Sciatic nerve (tissue), 2 donors: ENCODE measurements around the gene ERCC6L2. TPM values are rescaled to one million over a fixed set of nuclear protein-coding genes. Genes with fewer than 3 reads are reported as not detected.

Experiments
- ATAC-seq: fragments of 200-7000 bp; cut with Tn5 transposase; one replicate; pipeline ENCODE4 v1.9.1; 2020; ENCODE audit warnings: mild to moderate bottlenecking, moderate library complexity
- DNase-seq: peaks from one replicate; pipeline ENCODE4 v3.0.0-alpha.2; 2020; ENCODE audit warnings: low spot score
- intact Hi-C: fragments of 100-400 bp; cut with DNase I; formaldehyde crosslinking; loops from one replicate; pipeline ENCODE4 v1.14.2; 2022
- total RNA-seq: library from RNA; stranded (reverse); fragmentation: NEBNext Ultra II Directional; extraction: Animal tissue kit (Norgen Biotek cat#: 25700); gene quantifications from one replicate; pipeline ENCODE4 v1.2.1, GENCODE V29; 2021
- donor health status: DM: no; HTN: no; CAD: no.
- donor health status: DM: no; HTN: no; CAD: no.

The ERCC6L2 gene
- total RNA-seq, 1 donor from 2014 or later = 63.7 TPM

- DNase-seq = no peak
- no peak for ATAC-seq
- intact Hi-C loops = no loop called here
These were observed 87.4 kb downstream of the ERCC6L2 start for GRCh38 chr9:95962936-95963335.

GRCh38 chr9:95963659-95964058, 88.2 kb downstream of the ERCC6L2 start:
- ATAC-seq (peak; percentile 74), DNase-seq (no peak)
- intact Hi-C loops = no loop called here

- intact Hi-C loops = no loop called here
- ATAC-seq (peak; percentile 65), DNase-seq (no peak)
These were observed 90.8 kb downstream of the ERCC6L2 start for GRCh38 chr9:95966306-95966705.

GRCh38 chr9:95970317-95970716, 94.8 kb downstream of the ERCC6L2 start:
- ATAC-seq (no peak), DNase-seq (no peak)
- intact Hi-C loops = no loop called here

- no peak for ATAC-seq
- intact Hi-C loops = no loop called here
- no peak for DNase-seq
These were observed 96.3 kb downstream of the ERCC6L2 start for GRCh38 chr9:95971815-95972214.

GRCh38 chr9:95974389-95974788, 98.9 kb downstream of the ERCC6L2 start:
- no peak for ATAC-seq
- intact Hi-C loops = no loop called here
- DNase-seq = no peak

GRCh38 chr9:95977371-95977770, 101.9 kb downstream of the ERCC6L2 start:
- DNase-seq = no peak
- ATAC-seq = no peak
- intact Hi-C loops = no loop called here

- ATAC-seq (no peak), DNase-seq (no peak)
- intact Hi-C loops = no loop called here
These were observed 102.6 kb downstream of the ERCC6L2 start for GRCh38 chr9:95978106-95978505.

GRCh38 chr9:95979446-95979845, 104.0 kb downstream of the ERCC6L2 start:
- ATAC-seq (peak; percentile 41), DNase-seq (no peak)
- intact Hi-C loops = no loop called here

GRCh38 chr9:95980262-95981125, 105.0 kb downstream of the ERCC6L2 start:
- peak; percentile 38 for ATAC-seq
- DNase-seq = no peak
- intact Hi-C loops = no loop called here

- no peak for DNase-seq
- no peak for ATAC-seq
- intact Hi-C loops = no loop called here
These were observed 106.4 kb downstream of the ERCC6L2 start for GRCh38 chr9:95981761-95982390.

GRCh38 chr9:95985440-95986055, 110.1 kb downstream of the ERCC6L2 start:
- no peak for ATAC-seq
- intact Hi-C loops = loop anchor here (1.0 kb wide), 1 partner anchor 10 kb away; no protein-coding TSS in a partner anchor
- no peak for DNase-seq

- DNase-seq (no peak), ATAC-seq (no peak)
- intact Hi-C loops = no loop called here
These were observed 113.8 kb downstream of the ERCC6L2 start for GRCh38 chr9:95989297-95989696.

GRCh38 chr9:95991326-95991725, 115.8 kb downstream of the ERCC6L2 start:
- DNase-seq = no peak
- no peak for ATAC-seq
- intact Hi-C loops = no loop called here

- ATAC-seq (no peak), DNase-seq (no peak)
- intact Hi-C loops = no loop called here
These were observed 117.0 kb downstream of the ERCC6L2 start for GRCh38 chr9:95992536-95992935.

GRCh38 chr9:95993337-95993736, 117.8 kb downstream of the ERCC6L2 start:
- DNase-seq = no peak
- no peak for ATAC-seq
- intact Hi-C loops = no loop called here

- ATAC-seq = no peak
- no peak for DNase-seq
- intact Hi-C loops = no loop called here
These were observed 123.9 kb downstream of the ERCC6L2 start for GRCh38 chr9:95999390-95999789.

GRCh38 chr9:96004379-96004778, 128.9 kb downstream of the ERCC6L2 start:
- ATAC-seq (no peak), DNase-seq (no peak)
- intact Hi-C loops = no loop called here

- intact Hi-C loops = no loop called here
- no peak for ATAC-seq
- DNase-seq = no peak
These were observed 130.9 kb downstream of the ERCC6L2 start for GRCh38 chr9:96006296-96006879.

GRCh38 chr9:96006961-96007360, 131.5 kb downstream of the ERCC6L2 start:
- intact Hi-C loops = no loop called here
- no peak for ATAC-seq

More at GRCh38 chr9:96006961-96007360, 131.5 kb downstream of the ERCC6L2 start:
- DNase-seq = no peak
